ENCODE results near the gene GPR68. TPM values are rescaled to one million over a fixed set of nuclear protein-coding genes. Genes with fewer than 3 reads are reported as not detected.

The GPR68 gene
- total and polyA plus RNA-seq, 2 donors (not counting 1 experiment from before 2014, with no cell fraction given) = 0.31 to 0.34 TPM

DNA sequence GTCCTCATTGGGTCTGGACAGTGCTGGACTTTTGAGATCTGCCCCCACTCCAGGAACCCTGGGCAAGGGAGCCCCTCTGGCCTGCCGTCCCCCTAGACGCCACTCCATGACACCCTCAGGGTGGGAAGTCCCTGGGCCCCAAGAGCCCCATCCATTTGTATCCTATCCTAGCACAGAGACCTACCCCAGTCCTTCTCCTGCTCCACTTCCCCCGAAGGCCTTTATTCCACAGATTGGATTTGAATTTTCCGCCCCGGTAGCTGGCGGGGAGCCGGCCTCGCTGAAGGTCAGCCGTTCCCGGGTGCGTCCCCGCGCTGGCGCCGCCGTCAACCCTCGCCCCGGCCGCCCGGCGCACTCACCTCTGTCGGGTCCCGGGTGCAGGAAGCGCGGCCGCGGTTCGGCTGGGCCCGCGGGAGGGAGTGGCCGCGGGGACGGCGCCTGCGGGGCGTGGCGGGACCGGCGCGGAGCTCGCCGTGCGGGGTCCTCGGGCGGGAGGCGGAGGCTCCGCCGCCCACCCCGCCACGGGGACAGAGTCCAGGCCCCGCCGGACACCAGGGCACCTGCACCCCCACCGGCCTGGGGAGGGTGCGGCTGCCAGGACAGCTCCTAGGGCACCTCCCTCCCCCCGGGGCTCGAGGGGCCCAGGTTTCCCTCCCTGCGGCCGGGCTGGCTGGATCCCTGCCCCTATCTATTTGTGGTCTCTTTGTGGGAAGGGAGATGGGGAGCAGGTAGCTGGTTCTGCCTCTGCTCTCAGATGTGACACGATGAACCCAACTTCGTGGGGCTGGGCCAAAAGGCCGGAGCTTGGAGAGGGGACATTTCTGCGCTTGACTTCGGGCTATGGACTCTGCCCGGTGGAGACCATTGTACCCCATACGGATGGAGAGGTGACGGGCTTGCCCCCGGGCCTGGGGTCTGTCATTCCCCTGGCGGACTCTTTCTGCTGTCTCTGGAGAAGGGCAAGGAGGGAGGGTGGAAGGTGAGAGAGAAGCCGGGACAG, 19.9 kb upstream of the GPR68 start:
- TF ChIP-seq, protein P1, sequence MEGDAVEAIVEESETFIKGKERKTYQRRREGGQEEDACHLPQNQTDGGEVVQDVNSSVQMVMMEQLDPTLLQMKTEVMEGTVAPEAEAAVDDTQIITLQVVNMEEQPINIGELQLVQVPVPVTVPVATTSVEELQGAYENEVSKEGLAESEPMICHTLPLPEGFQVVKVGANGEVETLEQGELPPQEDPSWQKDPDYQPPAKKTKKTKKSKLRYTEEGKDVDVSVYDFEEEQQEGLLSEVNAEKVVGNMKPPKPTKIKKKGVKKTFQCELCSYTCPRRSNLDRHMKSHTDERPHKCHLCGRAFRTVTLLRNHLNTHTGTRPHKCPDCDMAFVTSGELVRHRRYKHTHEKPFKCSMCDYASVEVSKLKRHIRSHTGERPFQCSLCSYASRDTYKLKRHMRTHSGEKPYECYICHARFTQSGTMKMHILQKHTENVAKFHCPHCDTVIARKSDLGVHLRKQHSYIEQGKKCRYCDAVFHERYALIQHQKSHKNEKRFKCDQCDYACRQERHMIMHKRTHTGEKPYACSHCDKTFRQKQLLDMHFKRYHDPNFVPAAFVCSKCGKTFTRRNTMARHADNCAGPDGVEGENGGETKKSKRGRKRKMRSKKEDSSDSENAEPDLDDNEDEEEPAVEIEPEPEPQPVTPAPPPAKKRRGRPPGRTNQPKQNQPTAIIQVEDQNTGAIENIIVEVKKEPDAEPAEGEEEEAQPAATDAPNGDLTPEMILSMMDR (IDR thresholded peaks at IDR 0.05) = no peak
- TF ChIP-seq EZH2 (IDR thresholded peaks at IDR 0.05; ENCODE audit: borderline replicate concordance, insufficient read depth, low read depth, low read length, poor library complexity, severe bottlenecking) = no peak
- Histone ChIP-seq H3K79me2 (ENCODE audit: control insufficient read depth, insufficient read depth, low read length) (no peaks in the 10 kb centered on the region), H4K20me1 (ENCODE audit: control insufficient read depth, insufficient read depth, low read length, poor library complexity, severe bottlenecking) (no peaks in the 10 kb centered on the region), H3K36me3 (replicated peaks in 1 of 2; ENCODE audit: control extremely low read depth in 1 of 2, control insufficient read depth in 1 of 2, extremely low read depth in 1 of 2, insufficient read depth in 2 of 2, low read length in 1 of 2) (no peaks in the 10 kb centered on the region), H3K9me3 (ENCODE audit: control extremely low read depth in 1 of 3, control insufficient read depth in 2 of 3, insufficient read depth in 1 of 3, low read length in 2 of 3) (peaks cover 0 to 4% (median 0%) of the 10 kb centered on the region in 3 donors), H3K27ac (ENCODE audit: low read length in 2 of 2) (no peak overlapping the region), H2AFZ (ENCODE audit: insufficient read depth, low read depth, low read length, poor library complexity, severe bottlenecking) (no peak overlapping the region), H3K4me3 (ENCODE audit: control extremely low read depth in 1 of 5, extremely low read depth in 1 of 5, insufficient read depth in 1 of 5, low read depth in 2 of 5, low read length in 4 of 5) (peak overlapping the region in 3 of 5 experiments; percentile 29 to 51 (median 30)), H3K4me2 (replicated peaks; ENCODE audit: low read depth, low read length, poor library complexity, severe bottlenecking) (peak overlapping the region; percentile 83), H3K27me3 (replicated peaks in 1 of 4; ENCODE audit: control extremely low read depth in 1 of 4, control insufficient read depth in 3 of 4, insufficient read depth in 4 of 4, low read length in 3 of 4) (peaks cover 0 to 11% (median 3%) of the 10 kb centered on the region in 4 experiments), H3K4me1 (ENCODE audit: control insufficient read depth in 2 of 2, insufficient read depth in 2 of 2, low read length in 2 of 2) (peaks cover 10 to 11% of the 10 kb centered on the region in 2 donors), H3K9ac (ENCODE audit: low read length) (peak overlapping the region; percentile 53)
- ATAC-seq (ENCODE audit: low read depth) = peak; percentile 60
- ChIA-PET POLR2A (no interaction called here), CTCF (interaction anchor here (1.3 to 2.0 kb wide), 5 partner anchors 15 to 87 kb away, joined by 3 to 6 read pairs (median 5); partner anchors contain the start of gene GPR68)
- peak; percentile 33 for DNase-seq
- Mint-ChIP-seq H3K9me3 (ENCODE audit: insufficient read depth) (peaks cover 2% of the 10 kb centered on the region), H3K27me3 (peaks cover 15% of the 10 kb centered on the region), H3K27ac (peak overlapping the region; percentile 15), H3K4me3 (peak overlapping the region; percentile 81), H3K4me1 (peaks cover 18% of the 10 kb centered on the region)
- intact Hi-C loops (cut with micrococcal nuclease) = loop anchor here (5.0 kb wide), 1 partner anchor 37 kb away; no protein-coding TSS in a partner anchor
- 12% methylated on average over 68 of the region's 69 CpGs for WGBS (ENCODE audit: insufficient coverage)
